Activated CD4-positive, alpha-beta T cell treated with anti-CD3 and anti-CD28 coated beads, Interleukin-2, amount 10 ng/mL, durations not matched to agents 7 days and 5 days (primary cell): ENCODE data around the gene GNB1L. TPM values are rescaled to one million over a fixed set of nuclear protein-coding genes. Genes with fewer than 3 reads are reported as not detected.

Source experiments
- CTCF ChIA-PET: fragments of 350-600 bp; sonication (Branson Sonifier 250); formaldehyde crosslinking; loops from one replicate; lab custom pipeline; 2021; ENCODE audit warnings: antibody characterized with exemption; lab: Charles Lee
- POLR2A ChIA-PET: fragments of 350-600 bp; sonication (Branson Sonifier 250); formaldehyde crosslinking; loops from one replicate; lab custom pipeline; 2021; ENCODE audit warnings: antibody characterized with exemption; lab: Charles Lee
- DNase-seq: peaks from one replicate; pipeline ENCODE4 v3.0.0-alpha.2; 2020
- H3K27ac Mint-ChIP-seq: one replicate; pipeline ENCODE4 v1.8.0; 2021; ENCODE audit warnings: mild to moderate bottlenecking, moderate library complexity, mixed read lengths
- H3K27me3 Mint-ChIP-seq: one replicate; pipeline ENCODE4 v1.8.0; 2021; ENCODE audit warnings: mixed read lengths
- H3K36me3 Mint-ChIP-seq: one replicate; pipeline ENCODE4 v1.8.0; 2021; ENCODE audit warnings: low read depth, mixed read lengths
- H3K4me1 Mint-ChIP-seq: one replicate; pipeline ENCODE4 v1.8.0; 2021; ENCODE audit warnings: mixed read lengths
- H3K4me3 Mint-ChIP-seq: one replicate; pipeline ENCODE4 v1.8.0; 2021; ENCODE audit warnings: mild to moderate bottlenecking, moderate library complexity, mixed read lengths
- H3K9me3 Mint-ChIP-seq: one replicate; pipeline ENCODE4 v1.8.0; 2021; ENCODE audit warnings: mixed read lengths
- total RNA-seq, 2 experiments: library from RNA; stranded (reverse); gene quantifications; one replicate each; pipeline ENCODE4 v1.2.3, GENCODE V29; 2021

The GNB1L gene
- total RNA-seq, 2 experiments from 2014 or later = 5.3 to 7.3 TPM

DNA sequence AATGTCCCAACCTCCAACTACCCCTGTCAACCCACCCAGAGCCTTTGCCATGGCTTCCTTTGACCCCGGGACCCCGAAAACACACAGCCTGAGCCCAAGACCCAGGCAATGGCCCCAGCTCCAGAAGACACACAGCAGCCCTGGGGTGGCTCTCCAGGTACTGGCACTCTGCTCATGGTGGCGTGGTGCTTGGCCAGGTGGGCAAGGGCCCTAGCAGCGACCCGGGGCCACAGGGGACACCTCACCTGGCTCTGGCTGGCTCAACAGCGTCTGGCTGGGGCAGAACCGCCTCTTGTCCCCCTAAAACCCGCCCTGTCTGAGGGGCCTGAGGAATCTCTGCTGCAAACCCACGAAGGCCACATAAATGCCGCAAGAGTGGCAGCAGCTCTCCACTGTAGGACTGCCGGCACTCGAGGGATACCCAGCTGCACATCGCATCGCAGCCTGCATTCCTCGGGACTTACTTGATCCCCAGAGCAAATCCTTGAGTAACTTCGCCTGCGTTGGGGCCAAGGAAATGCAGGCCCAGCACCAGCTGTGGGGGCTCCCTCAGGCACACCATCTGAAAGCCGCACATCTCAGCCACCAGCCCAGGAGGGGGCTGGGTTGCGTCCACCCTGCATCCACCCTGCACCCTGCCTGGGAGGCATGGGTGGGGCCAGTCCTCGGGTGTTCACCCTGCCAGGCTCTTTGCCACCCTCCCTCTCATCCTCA is 23.1 kb upstream of the GNB1L start:
- no peaks in the 10 kb centered on the region for H3K36me3 Mint-ChIP-seq
- no peaks in the 10 kb centered on the region for H3K9me3 Mint-ChIP-seq
- peak overlapping the region; percentile 54 for H3K27ac Mint-ChIP-seq
- ChIA-PET CTCF (interaction anchor here (0.6 to 1.0 kb wide), 2 partner anchors 13 to 190 kb away, joined by 4 to 5 read pairs; no protein-coding TSS in a partner anchor), POLR2A (no interaction called here)
- H3K4me1 Mint-ChIP-seq = peaks cover 13% of the 10 kb centered on the region
- H3K4me3 Mint-ChIP-seq = no peak overlapping the region
- DNase-seq = no peak
- H3K27me3 Mint-ChIP-seq = no peaks in the 10 kb centered on the region

DNA sequence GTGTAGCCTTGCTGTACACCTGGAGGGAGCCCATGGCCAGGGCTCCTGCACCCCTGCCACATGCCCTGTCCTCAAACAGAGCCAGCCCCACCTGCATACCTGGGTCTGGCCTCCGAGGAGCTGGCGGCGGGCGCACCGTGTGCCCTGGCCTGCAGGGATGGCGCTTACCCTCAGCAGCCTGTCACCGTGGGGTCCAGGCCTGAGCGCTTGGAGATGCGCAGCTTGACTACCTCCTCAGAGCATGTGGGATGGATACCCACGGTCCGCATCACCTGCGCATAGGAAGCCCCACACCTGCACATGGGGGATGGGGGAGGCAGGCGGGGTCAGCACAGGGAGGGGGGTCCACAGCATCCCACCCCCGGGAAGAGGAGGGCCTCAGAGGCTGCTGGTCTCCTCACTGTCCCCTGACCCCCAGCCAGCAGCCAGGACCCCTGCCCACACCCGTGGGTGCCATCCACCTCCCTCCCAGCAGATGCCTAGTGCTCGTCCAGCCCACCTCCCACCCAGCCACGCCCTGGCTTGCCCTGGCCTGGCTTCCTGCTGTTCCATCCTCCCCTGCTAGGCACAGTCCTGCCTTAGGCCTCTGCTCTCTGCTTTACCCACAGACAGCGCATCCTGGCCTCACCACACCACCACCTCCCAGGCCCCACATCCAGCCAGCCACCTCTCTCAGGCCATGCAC is 22.4 kb upstream of the GNB1L start:
- H3K4me1 Mint-ChIP-seq = peaks cover 13% of the 10 kb centered on the region
- no peaks in the 10 kb centered on the region for H3K27me3 Mint-ChIP-seq
- no peak overlapping the region for H3K27ac Mint-ChIP-seq
- no peak for DNase-seq
- H3K9me3 Mint-ChIP-seq = no peaks in the 10 kb centered on the region
- H3K36me3 Mint-ChIP-seq = no peaks in the 10 kb centered on the region
- no peak overlapping the region for H3K4me3 Mint-ChIP-seq
- POLR2A ChIA-PET = no interaction called here
- CTCF ChIA-PET = no interaction called here

DNA sequence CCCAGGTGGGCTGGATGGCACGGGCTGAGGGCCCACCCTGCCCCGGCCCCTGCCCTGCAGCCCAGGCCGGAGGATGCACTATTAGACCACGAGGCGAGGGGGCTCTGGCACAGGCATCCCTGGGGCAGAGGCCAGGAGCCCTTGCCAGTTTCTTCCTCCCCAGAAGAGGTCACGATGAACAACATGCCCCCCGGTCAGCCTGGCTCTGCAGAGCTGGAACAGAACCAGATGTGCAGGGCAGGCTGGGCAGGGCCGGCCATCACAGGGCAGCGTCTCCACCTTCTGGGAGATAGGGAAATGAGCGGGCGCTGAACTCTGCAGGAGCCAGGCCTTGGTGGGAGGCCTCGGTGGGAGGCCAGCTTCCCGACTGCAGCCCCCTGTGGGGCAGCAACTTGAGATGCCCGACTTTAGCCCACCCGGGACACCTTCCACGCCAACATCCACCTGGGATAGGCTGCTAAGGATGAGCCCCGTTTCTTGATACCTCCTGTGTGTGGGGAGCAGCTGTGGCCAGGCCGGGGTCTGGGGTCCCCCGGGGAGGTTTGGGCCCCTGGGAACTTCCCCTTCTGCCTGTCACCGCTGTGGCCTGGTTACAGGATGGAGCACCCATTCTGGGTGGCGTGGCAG is 21.8 kb upstream of the GNB1L start:
- H3K4me1 Mint-ChIP-seq = peaks cover 13% of the 10 kb centered on the region
- POLR2A ChIA-PET = no interaction called here
- no peak overlapping the region for H3K4me3 Mint-ChIP-seq
- no peaks in the 10 kb centered on the region for H3K27me3 Mint-ChIP-seq
- no peak for DNase-seq
- no peaks in the 10 kb centered on the region for H3K36me3 Mint-ChIP-seq
- no peaks in the 10 kb centered on the region for H3K9me3 Mint-ChIP-seq
- no peak overlapping the region for H3K27ac Mint-ChIP-seq
- CTCF ChIA-PET = no interaction called here

DNA sequence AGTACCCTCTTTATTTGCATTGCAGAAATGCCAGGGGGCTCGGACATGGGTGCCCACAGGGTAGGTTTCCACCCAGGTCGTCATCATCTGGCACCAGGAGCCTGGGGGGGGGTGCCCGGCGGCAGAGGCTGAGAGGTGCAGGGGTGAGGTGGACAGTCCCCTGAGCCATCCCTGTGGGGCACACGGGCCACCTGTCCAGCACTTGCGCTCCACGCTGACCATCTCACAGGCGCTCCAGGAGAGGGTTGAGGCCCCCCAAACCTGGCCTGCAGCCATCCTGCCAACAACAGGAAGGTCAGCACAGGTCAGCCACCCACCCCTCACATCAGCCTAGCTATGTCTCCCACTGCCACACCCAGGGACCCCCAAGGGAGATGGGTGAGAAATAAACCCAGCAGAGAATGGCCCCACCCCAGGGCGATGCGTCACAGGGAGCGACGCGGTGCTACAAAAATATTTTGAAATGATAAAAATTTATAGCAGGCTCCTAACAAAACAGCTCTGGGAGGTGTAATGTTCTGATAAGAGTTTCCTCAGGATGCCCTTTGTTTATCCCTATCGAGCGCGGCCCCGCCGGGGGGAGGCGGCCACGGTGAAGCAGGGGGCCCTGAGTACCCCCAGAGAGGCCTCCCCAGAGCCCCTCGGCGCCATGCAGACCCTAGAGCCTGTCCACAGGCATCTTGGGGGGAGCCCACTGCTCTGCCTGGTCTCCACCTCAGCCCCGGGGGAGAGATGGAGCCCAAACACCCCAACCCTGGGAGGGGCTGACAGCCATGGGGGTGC is 21.0 kb upstream of the GNB1L start:
- DNase-seq = no peak
- Mint-ChIP-seq H3K27me3 (no peaks in the 10 kb centered on the region), H3K36me3 (no peaks in the 10 kb centered on the region), H3K4me3 (no peak overlapping the region), H3K4me1 (peaks cover 13% of the 10 kb centered on the region), H3K9me3 (no peaks in the 10 kb centered on the region), H3K27ac (no peak overlapping the region)
- POLR2A ChIA-PET = no interaction called here
- CTCF ChIA-PET = no interaction called here

DNA sequence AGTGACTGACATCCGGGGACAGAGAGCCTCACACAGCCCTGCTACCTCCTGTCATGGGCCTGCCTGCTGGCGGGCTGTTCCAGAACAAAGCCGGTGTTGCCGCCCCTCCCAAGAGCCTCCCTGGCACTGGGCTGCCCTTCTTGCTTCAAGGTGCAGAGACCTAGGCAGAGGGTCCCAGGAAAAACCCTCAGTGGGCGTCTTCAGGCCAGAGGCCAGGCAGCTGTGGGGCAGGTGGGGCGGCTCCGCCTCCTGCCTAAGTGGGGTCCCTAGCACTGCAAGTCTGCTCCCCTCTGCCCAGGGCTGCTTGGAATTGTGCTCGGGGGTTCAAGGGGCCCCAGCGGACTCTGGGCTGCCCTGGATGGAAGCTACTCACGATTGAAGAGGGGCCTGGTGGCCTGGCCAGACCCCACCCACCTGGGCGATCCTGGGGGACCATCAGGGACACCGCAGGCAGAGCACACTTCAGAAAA is 20.4 kb upstream of the GNB1L start:
- no peaks in the 10 kb centered on the region for H3K27me3 Mint-ChIP-seq
- CTCF ChIA-PET = interaction anchor here (0.8 to 0.9 kb wide), 2 partner anchors 9 to 12 kb away, joined by 3 read pairs; no protein-coding TSS in a partner anchor
- H3K4me1 Mint-ChIP-seq = peaks cover 13% of the 10 kb centered on the region
- no peaks in the 10 kb centered on the region for H3K36me3 Mint-ChIP-seq
- DNase-seq = no peak
- peak overlapping the region; percentile 84 for H3K27ac Mint-ChIP-seq
- no peak overlapping the region for H3K4me3 Mint-ChIP-seq
- POLR2A ChIA-PET = no interaction called here
- no peaks in the 10 kb centered on the region for H3K9me3 Mint-ChIP-seq

DNA sequence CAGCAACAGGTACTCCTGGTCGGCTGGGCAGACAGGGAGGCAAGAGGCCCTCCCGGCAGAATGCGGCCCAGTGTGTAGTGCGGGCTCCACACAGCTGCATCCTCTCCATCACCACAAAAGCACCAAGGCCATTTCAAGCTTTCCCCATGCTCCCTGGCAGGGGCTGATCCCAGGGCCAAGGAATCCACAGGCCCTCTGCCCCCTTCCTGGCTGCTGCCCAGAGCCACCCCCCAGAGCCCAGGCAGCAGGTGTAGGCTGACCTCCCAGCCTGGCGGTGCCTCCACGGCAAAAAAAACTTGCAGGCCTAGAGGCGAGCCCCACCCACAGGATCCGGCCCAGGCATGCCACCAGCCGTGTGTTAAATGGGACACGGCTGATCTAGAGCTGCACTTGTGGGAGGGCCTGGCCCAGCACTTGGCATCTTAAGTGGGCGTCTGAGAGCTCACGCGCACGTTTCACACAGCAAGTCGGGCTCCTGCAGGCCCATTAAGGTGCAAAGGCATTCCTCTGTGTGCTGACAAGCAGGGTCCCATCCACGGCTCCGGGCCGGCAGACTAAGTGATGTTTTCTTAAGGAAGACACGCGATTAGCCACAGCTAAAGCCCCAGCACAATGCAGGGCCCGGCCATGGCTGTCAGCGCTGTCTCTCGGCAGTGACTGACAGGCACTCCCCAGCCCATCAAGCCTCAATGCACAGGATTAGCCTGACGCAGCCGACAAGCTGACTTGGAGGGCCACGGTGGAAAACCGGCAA is 19.8 kb upstream of the GNB1L start:
- Mint-ChIP-seq H3K4me3 (no peak overlapping the region), H3K27ac (peak overlapping the region; percentile 84), H3K27me3 (no peaks in the 10 kb centered on the region), H3K4me1 (peaks cover 13% of the 10 kb centered on the region), H3K9me3 (no peaks in the 10 kb centered on the region), H3K36me3 (no peaks in the 10 kb centered on the region)
- ChIA-PET POLR2A (no interaction called here), CTCF (interaction anchor here (0.6 to 0.9 kb wide), 3 partner anchors 9 to 22 kb away, joined by 3 to 5 read pairs (median 3); no protein-coding TSS in a partner anchor)
- DNase-seq = peak; percentile 47

DNA sequence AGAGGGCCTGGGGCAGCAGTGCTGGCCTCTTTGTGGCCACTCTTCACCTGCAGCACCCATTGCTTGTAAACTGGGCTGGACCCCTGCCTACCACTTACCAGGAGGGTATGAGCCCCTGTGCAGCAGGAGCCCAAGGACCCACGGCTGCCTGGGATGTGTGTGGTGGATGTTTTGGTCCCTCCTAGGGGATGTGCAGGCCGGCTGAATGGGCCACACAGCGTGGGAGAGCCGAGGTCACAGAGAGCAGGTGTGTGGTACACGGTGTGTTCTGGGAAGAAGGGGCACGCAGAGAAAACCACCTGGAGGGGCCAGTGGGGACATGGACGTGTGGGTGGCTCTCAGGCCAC is 19.3 kb upstream of the GNB1L start:
- no peaks in the 10 kb centered on the region for H3K36me3 Mint-ChIP-seq
- ChIA-PET CTCF (interaction anchor here (0.6 kb wide), 1 partner anchor 22 kb away, joined by 5 read pairs; no protein-coding TSS in a partner anchor), POLR2A (no interaction called here)
- peak overlapping the region; percentile 84 for H3K27ac Mint-ChIP-seq
- H3K4me3 Mint-ChIP-seq = no peak overlapping the region
- no peaks in the 10 kb centered on the region for H3K27me3 Mint-ChIP-seq
- no peak for DNase-seq
- H3K9me3 Mint-ChIP-seq = no peaks in the 10 kb centered on the region
- H3K4me1 Mint-ChIP-seq = peaks cover 13% of the 10 kb centered on the region

DNA sequence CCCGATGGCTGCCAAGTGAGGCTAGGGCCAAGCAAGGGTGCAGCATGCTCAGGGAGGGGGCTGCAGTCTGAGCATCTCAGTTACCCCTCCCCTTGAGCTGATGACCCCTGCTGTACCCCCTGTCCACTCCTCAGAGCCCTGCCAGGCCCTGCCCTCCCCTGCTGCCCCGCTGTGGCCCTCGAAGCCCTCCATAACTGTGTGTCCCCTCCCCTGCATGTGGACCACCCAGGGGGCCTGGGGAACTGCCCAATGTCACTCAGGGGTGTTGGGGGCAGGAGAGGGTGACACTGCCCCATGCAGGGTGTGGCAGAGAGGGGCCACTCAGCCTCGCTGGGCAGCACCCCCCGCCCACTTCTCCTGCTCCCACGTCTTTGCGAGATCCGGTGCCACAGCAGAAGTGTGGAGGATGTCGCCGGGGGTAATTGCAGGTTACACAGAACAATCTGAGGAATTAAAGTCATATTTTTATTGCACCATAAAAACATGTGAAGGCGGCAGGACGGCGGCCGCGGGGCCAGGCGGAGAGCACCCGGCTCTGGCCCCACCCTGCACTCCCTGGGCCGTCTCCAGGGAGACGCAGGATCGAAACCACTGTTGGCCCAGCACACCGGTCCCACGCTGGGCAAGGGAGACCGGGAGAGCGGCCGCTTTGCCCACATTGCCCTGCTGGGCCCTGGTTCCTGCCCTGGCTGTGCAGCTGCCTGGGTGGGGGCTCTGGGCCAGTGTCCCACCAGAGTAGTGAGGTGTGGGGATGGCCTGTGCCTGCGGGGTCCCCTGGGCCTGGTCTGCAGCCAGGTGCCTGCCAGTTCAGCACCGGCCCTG is 18.7 kb upstream of the GNB1L start:
- Mint-ChIP-seq H3K9me3 (no peaks in the 10 kb centered on the region), H3K4me1 (peaks cover 13% of the 10 kb centered on the region), H3K36me3 (no peaks in the 10 kb centered on the region), H3K27ac (peak overlapping the region; percentile 46), H3K27me3 (no peaks in the 10 kb centered on the region), H3K4me3 (no peak overlapping the region)
- ChIA-PET POLR2A (no interaction called here), CTCF (no interaction called here)
- DNase-seq = no peak

DNA sequence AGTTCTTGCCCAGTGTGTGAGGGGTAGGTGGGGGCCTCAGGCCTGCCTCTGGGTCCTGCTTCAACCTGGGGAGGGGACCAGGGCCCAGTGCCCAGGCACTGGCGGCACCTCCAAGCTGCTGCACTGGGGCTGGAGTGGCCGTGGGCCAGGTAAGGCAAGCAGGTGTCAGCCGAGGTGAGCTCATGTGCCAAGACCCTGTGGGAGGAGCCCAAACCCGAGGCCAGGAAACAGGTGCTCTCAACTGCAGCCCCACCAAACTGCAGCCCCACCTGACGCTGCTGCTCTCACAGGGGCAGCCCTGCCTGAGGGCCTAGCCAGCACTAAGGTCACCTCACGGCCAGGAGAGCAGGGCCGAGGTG is 18.1 kb upstream of the GNB1L start:
- Mint-ChIP-seq H3K27me3 (no peaks in the 10 kb centered on the region), H3K9me3 (no peaks in the 10 kb centered on the region), H3K27ac (no peak overlapping the region), H3K36me3 (no peaks in the 10 kb centered on the region), H3K4me3 (no peak overlapping the region), H3K4me1 (peaks cover 13% of the 10 kb centered on the region)
- ChIA-PET CTCF (no interaction called here), POLR2A (no interaction called here)
- DNase-seq = no peak

DNA sequence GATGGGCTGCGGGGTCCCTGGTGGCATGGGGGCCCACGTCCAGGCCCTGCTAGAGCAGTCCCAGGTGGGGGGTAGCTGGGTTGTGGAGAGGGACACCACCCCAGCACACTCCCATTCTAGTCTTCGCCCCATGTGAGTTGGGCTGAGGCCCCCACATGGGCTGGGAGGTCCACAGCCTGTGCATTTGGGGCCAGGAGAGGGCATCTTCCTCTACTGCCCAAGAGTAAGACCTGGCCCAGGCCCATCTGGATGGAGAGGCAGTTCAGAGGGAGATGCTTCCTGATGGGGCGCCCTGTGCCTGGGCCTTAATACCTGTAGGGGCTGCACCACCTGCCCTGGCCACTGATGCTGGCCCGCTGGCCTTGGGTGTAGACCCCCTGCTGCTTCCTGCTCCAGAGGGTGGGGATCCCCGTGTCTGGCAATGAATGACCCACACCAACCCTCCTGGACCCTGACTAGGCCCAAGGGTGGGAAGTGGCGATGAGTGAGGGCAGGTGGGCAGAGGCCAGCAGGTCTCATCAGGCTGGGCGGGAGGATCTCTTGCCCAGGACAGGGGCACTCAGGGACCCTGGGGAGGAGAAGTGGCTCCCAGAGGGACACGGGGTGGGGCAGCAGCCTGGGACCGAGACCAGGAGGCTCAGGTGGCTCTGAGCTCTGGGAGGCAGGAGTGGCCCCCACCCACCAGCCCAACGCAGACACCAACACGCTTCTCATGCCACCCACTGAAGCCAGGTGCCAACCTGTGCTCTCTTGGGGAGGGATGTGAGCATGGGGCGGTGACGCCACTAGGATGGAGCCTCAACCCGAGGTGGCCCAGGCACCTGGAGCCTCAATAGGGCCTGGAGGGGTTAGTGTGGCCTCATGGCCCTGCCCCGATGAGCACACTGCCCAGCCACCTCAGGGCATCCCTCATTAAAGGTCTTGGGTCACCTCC is 17.4 kb upstream of the GNB1L start:
- Mint-ChIP-seq H3K4me3 (no peak overlapping the region), H3K9me3 (no peaks in the 10 kb centered on the region), H3K27ac (no peak overlapping the region), H3K4me1 (peaks cover 11% of the 10 kb centered on the region), H3K36me3 (no peaks in the 10 kb centered on the region), H3K27me3 (no peaks in the 10 kb centered on the region)
- ChIA-PET CTCF (interaction anchor here (1.1 kb wide), 1 partner anchor 14 kb away, joined by 4 read pairs; no protein-coding TSS in a partner anchor), POLR2A (no interaction called here)
- DNase-seq = no peak
